ENCODE data around the gene EXOC4.
"Not testable (repeated sequence)": the region's sequence is repeated elsewhere in the genome, so short reads cannot be mapped to it uniquely, and the experiment has no call there.

GRCh38 chr7:133643652-133644051 lies 390.8 kb downstream of the EXOC4 start:
- not testable (repeated sequence) for TF ChIP-seq CTCF (IDR thresholded peaks at IDR 0.05; ENCODE audit: extremely low read depth in 1 of 2, insufficient read depth in 1 of 2, low read depth in 1 of 2, low read length in 2 of 2); POLR2A (IDR thresholded peaks at IDR 0.05; ENCODE audit: low read depth, low read length); FOS (IDR thresholded peaks at IDR 0.05; ENCODE audit: borderline replicate concordance, insufficient read depth, low read length)
